Measurements from ENCODE around the gene EML2.
A peak's percentile ranks its signal among the peaks of the same experiment; 100 is the strongest.

EML2 gene

DNA sequence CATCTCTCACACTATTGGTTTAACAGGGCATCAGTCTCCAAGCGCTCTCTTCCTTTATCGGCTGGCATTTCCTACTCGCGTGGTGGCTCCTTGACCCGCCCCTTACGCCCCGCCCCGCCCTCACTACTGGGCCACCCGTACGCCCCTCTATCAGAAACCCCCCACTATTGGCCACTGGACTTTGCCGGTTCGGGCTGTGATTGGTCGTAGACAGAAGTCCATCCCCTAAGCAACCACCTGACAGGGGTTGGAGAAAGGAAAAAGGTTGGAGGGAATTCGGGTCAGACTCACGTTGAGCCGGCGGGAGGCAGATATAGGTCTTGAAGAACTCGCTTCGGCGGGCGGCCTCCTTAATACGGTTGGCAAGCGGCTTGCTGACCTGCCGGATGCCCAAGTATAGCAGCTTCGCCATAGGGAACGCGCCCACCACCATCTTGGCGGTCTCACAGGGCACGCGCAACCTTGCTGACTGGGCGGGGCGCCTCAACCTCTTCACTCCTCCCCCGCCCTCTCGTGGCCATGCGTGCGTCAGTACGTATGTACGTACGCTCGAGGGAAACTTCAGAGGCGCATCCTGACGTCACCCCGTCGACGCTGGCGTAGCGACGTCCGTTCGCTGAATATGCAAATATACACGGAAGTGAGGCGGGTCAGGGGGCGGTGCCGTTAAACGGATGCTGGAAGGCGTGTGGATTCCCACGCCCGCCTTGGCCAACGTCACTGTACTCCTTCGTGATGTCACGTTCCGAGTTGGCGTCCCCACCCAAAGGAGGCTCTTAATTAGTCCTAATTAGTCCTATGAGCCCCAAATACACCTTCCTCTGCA lies 54.7 kb downstream of the EML2 start, which contains the start of gene OPA3:
TSS of gene OPA3 (minus strand) at position 471 of the 826 bp plus-strand sequence. CDS start at position 433, 38 bp downstream.
- DNase-seq (ENCODE audit: low spot score) = peak; percentile 99

DNA sequence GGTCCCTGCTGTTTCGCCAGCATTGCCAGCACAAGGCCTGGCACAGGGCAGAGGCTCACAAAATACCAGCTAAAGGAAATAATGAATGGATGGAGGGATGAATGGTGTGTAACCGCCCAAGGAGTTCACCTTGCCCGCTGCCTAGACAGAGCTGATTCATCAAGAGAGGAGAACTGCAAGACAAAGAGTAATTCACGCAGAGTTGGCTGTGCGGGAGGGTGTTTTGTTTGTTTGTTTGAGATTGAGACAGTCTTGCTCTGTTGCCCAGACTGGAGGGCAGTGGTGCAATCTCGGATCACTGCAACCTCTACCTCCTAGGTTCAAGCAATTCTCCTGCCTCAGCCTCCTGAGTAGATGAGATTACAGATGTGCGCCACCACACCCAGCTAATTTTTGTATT lies 57.6 kb downstream of the EML2 start:
- no peak for DNase-seq (ENCODE audit: low spot score)

GRCh38 chr19:45578861-45579260 lies 60.3 kb downstream of the EML2 start:
- no peak for DNase-seq (ENCODE audit: low spot score)

GRCh38 chr19:45577111-45577905 lies 61.9 kb downstream of the EML2 start:
- DNase-seq (ENCODE audit: low spot score) = no peak

DNA sequence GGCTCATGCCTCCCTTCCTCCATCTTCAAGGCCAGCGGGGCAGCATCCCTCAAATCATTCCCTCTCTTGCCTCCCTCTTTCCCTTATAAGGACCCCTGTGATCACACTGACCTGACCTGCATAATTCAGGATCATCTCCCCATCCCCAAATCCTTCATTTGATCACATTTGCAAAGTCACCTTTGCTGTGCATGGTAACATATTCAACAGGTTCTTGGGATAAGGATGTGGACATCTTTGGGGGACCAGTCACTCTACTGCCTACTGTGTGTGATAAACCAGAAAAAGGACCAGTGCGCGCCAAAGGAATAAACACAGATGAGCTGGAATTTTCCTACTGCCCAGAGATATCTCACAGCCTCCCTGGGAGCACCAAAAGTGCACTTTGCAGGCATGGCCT lies 62.5 kb downstream of the EML2 start:
- DNase-seq (ENCODE audit: low spot score) = no peak

- no peak for DNase-seq (ENCODE audit: low spot score)
These were observed 64.0 kb downstream of the EML2 start for GRCh38 chr19:45575216-45575615.

DNA sequence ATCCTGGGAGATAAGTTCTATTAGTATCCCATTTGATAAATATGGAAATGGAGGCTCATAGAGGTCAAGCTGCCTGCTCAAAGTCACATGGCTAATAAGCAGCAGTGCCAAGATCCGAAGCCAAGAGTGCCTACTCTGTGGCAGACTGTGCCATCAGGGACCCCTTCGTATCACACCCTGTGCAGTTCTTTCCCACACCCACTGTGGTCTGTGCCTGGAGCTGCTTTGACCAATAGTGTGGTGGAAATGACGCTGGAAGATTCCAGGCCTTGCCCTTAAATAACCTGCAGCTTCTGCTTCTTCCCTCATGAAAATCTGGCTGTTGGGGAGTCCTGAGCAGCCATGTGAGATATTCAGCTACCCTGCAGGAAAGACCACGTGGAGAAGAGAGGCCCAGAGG lies 64.7 kb downstream of the EML2 start:
- DNase-seq (ENCODE audit: low spot score) = no peak

DNA sequence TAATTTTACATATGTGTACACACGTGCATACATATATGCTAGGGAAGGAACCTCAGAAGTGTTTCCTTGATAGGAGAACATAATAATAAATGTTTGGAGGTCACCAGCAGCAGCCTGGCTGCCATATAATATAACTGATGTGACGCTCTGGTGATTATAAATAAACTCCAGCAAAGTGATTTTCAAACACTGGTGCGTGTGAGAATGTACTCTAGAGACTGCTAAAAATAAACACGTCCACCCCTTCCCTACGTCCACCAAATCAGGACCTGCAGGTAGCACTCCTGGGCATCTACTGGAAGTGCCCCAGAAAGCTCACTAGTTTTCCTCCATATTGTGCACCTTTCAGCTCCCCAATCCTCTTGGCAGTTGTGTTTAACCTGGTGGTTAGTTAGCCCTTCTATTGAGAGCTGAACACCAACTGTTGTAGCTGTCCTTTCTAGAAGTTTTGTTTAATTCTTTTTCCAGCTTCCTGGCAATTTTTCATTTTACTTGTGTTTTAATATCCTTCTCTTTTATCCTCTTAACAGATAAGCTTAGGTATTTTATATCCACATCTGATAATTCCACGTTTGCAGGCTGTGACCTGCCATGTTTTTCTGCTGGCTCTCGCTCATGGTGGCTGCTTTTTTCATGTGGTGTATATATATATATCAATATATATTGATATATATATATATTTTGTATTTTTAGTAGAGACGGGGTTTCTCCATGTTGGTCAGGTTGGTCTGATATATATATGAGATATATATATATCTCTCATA lies 67.6 kb downstream of the EML2 start:
- no peak for DNase-seq (ENCODE audit: low spot score)

DNA sequence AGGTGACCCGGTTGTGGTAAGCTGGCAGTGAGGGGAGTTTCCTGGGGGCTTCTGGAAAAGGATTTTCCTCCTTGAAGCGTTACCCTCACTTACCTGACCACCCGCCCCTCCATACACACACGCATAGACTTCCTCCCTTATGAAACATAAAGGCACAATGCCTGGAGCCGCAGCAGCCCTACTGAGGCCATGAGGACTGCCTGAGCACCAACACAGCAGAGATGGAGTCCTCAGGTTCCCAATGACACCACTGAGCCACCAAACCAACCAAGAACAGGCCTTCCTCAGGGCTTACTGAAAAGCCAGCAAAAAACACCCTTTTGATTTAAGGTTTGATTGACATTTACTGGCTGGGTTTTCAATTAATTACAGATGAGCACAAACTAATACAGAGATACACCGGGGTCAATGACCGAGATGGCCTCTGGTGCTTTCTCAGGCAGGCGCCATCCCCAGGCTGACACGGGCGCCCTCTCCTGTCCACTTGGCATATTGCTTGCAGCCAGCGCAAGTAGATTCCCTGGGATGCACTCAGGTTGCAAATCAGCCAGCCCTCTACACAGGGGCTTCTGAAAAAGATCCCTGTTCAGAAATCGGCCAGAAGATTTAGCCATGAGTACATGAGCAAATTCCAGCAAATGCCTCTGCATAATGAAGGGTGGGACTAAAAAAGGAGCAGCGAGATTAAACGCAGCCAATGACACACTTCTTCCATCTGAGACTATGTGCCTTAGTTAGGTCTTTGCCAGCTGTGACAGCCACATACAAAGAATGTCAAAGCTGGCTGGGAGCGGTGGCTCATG lies 69.4 kb downstream of the EML2 start:
- peak; percentile 40 for DNase-seq (ENCODE audit: low spot score)

DNA sequence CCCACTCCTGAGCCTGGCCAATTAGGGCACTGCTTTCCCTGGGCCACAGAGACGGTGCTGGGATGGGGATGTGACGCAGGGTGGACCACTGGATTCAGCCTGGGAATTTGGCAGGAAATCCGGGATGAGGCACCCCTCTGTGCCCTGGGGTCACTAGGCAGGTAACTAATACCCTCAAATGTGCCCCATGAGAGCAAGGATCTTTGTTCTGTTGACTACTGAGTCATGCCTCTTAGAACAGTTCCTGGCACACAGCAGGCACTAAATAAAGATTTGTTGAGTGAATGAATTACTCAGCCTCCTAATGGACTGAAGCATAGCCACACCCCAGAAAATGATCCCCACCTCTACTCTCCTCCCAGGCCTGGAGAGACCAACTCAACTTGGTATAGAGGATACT lies 70.5 kb downstream of the EML2 start:
- DNase-seq (ENCODE audit: low spot score) = no peak

GRCh38 chr19:45567609-45568008 lies 71.6 kb downstream of the EML2 start:
- DNase-seq (ENCODE audit: low spot score) = no peak

DNA sequence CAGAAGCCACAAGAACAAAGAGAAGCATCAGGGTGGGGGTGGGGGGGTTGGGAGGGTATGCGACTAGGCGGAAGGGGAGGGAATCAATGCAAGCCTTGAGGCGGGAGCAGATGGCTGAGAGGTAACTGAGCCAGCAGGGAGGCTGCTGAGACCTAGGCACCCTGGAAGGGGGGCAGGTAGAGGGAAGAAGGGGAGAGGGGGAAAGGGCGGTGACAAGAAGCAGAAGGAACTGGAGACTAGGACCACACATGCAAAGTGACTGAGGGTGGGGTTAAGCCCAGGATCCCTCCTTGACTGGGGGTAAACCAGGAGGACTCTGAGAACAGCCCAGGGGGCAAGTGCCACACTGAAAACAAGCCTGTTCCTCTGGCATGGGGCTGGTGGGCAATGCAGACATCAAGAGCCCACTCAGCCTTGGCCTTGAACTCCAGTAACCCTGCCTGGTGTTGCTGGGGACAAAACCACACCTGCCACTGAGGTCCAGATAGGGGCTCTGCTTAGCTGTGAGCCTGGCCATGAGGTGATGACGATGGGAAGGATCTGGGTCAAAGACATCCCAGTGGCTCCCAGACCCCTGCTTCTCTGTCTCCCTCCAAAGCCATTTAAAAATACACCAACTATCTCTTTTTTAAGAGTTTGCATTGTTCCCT lies 74.9 kb downstream of the EML2 start:
- no peak for DNase-seq (ENCODE audit: low spot score)

- DNase-seq (ENCODE audit: low spot score) = no peak
These were observed 78.5 kb downstream of the EML2 start for GRCh38 chr19:45560686-45561085.

- no peak for DNase-seq (ENCODE audit: low spot score)
These were observed 79.2 kb downstream of the EML2 start for GRCh38 chr19:45560038-45560437.

All from CD4-positive, alpha-beta T cell treated with Interleukin-15 for 4 hours (primary cell).